Measurements from ENCODE around the gene APOD. TPM values are rescaled to one million over a fixed set of nuclear protein-coding genes. Genes with fewer than 3 reads are reported as not detected.
A peak's percentile ranks its signal among the peaks of the same experiment; 100 is the strongest.
"Not testable (repeated sequence)": the region's sequence is repeated elsewhere in the genome, so short reads cannot be mapped to it uniquely, and the experiment has no call there.

Gene APOD
- total RNA-seq, 3 donors from 2014 or later (not counting 1 experiment from before 2014, with no cell fraction given) = not detected

GRCh38 chr3:195616681-195617080 is 32.9 kb upstream of the APOD start:
- peaks cover 0 to 5% of the 10 kb centered on the region in 2 donors for H3K4me1 Mint-ChIP-seq
- ATAC-seq = no peak
- no peak overlapping the region for H3K27ac Mint-ChIP-seq
- H3K4me3 Mint-ChIP-seq = no peak overlapping the region
- Histone ChIP-seq H3K4me3 (ENCODE audit: low read length) (no peak overlapping the region), H3K36me3 (ENCODE audit: control insufficient read depth, insufficient read depth, low read length) (no peaks in the 10 kb centered on the region), H3K9me3 (ENCODE audit: control insufficient read depth, insufficient read depth, low read length) (no peaks in the 10 kb centered on the region), H3K27ac (ENCODE audit: low read length) (no peak overlapping the region), H3K27me3 (ENCODE audit: control insufficient read depth, insufficient read depth, low read length) (no peaks in the 10 kb centered on the region), H3K4me1 (ENCODE audit: control insufficient read depth, insufficient read depth, low read length) (peaks cover 8% of the 10 kb centered on the region)
- intact Hi-C loops (cut with micrococcal nuclease) = loop anchor here (5.0 kb wide), 1 partner anchor 111 kb away; no protein-coding TSS in a partner anchor
- DNase-seq = no peak
- peaks cover 3 to 16% of the 10 kb centered on the region in 2 donors for H3K27me3 Mint-ChIP-seq (ENCODE audit: low read depth in 2 of 2)
- no peak for TF ChIP-seq CTCF (IDR thresholded peaks at IDR 0.05)
- WGBS (ENCODE audit: insufficient coverage) = 82% methylated on average over 7 of the region's 9 CpGs
- H3K36me3 Mint-ChIP-seq = no peaks in the 10 kb centered on the region
- no peaks in the 10 kb centered on the region for H3K9me3 Mint-ChIP-seq

- H3K9me3 ChIP-seq (ENCODE audit: control insufficient read depth, insufficient read depth, low read length); H3K36me3 ChIP-seq (ENCODE audit: control insufficient read depth, insufficient read depth, low read length); DNase-seq; H3K27ac Mint-ChIP-seq; ATAC-seq; H3K27ac ChIP-seq (ENCODE audit: low read length); H3K4me3 Mint-ChIP-seq; H3K4me1 Mint-ChIP-seq; H3K4me1 ChIP-seq (ENCODE audit: control insufficient read depth, insufficient read depth, low read length); H3K9me3 Mint-ChIP-seq; H3K36me3 Mint-ChIP-seq; H3K27me3 ChIP-seq (ENCODE audit: control insufficient read depth, insufficient read depth, low read length); H3K4me3 ChIP-seq (ENCODE audit: low read length): not testable (repeated sequence)
- intact Hi-C loops (cut with micrococcal nuclease) = loop anchor here (5.0 kb wide), 1 partner anchor 111 kb away; no protein-coding TSS in a partner anchor
- peaks cover 3 to 16% of the 10 kb centered on the region in 2 donors for H3K27me3 Mint-ChIP-seq (ENCODE audit: low read depth in 2 of 2)
- WGBS (ENCODE audit: insufficient coverage) = 90% methylated on average over 4 of the region's 15 CpGs
These were observed 32.3 kb upstream of the APOD start for GRCh38 chr3:195615952-195616537.

GRCh38 chr3:195614672-195615504 is 31.1 kb upstream of the APOD start:
- not testable (repeated sequence) for H3K27ac Mint-ChIP-seq; H3K27ac ChIP-seq (ENCODE audit: low read length); H3K9me3 ChIP-seq (ENCODE audit: control insufficient read depth, insufficient read depth, low read length); H3K36me3 Mint-ChIP-seq; H3K9me3 Mint-ChIP-seq; H3K27me3 Mint-ChIP-seq (ENCODE audit: low read depth in 2 of 2); H3K4me3 ChIP-seq (ENCODE audit: low read length); ATAC-seq; H3K36me3 ChIP-seq (ENCODE audit: control insufficient read depth, insufficient read depth, low read length); H3K4me1 ChIP-seq (ENCODE audit: control insufficient read depth, insufficient read depth, low read length); H3K4me3 Mint-ChIP-seq; H3K4me1 Mint-ChIP-seq; H3K27me3 ChIP-seq (ENCODE audit: control insufficient read depth, insufficient read depth, low read length)
- DNase-seq = peak in 1 of 2 donors; percentile 25
- intact Hi-C loops (cut with micrococcal nuclease) = loop anchor here (5.0 kb wide), 1 partner anchor 112 kb away; no protein-coding TSS in a partner anchor
- 78% methylated on average over 6 of the region's 16 CpGs for WGBS (ENCODE audit: insufficient coverage)

- Mint-ChIP-seq H3K36me3 (no peaks in the 10 kb centered on the region), H3K4me3 (no peak overlapping the region), H3K4me1 (peaks cover 6 to 13% of the 10 kb centered on the region in 2 donors), H3K27ac (no peak overlapping the region), H3K27me3 (ENCODE audit: low read depth in 2 of 2) (peaks cover 0 to 4% of the 10 kb centered on the region in 2 donors), H3K9me3 (no peaks in the 10 kb centered on the region)
- Histone ChIP-seq H3K27ac (ENCODE audit: low read length) (no peak overlapping the region), H3K36me3 (ENCODE audit: control insufficient read depth, insufficient read depth, low read length) (no peaks in the 10 kb centered on the region), H3K9me3 (ENCODE audit: control insufficient read depth, insufficient read depth, low read length) (no peaks in the 10 kb centered on the region), H3K27me3 (ENCODE audit: control insufficient read depth, insufficient read depth, low read length) (no peaks in the 10 kb centered on the region), H3K4me3 (ENCODE audit: low read length) (no peak overlapping the region), H3K4me1 (ENCODE audit: control insufficient read depth, insufficient read depth, low read length) (peaks cover 12% of the 10 kb centered on the region)
- WGBS (ENCODE audit: insufficient coverage) = 83% methylated on average over 14 of the region's 15 CpGs
- ATAC-seq (no peak), DNase-seq (no peak)
- intact Hi-C loops (cut with micrococcal nuclease) = no loop called here
- no peak for TF ChIP-seq CTCF (IDR thresholded peaks at IDR 0.05)
These were observed 29.8 kb upstream of the APOD start for GRCh38 chr3:195613468-195614069.

Measured in natural killer cell (primary cell).